T-helper 2 cell treated with Interferon-gamma antibody and Interleukin-4, amounts not matched to agents 5 μg/mL and 100 μg/mL, for 36 hours (primary cell): ENCODE results near the gene PARVA.
"Not testable (repeated sequence)": the region's sequence is repeated elsewhere in the genome, so short reads cannot be mapped to it uniquely, and the experiment has no call there.

Experiments
- DNase-seq: peaks from one replicate; pipeline ENCODE4 v3.0.0; 2021; ENCODE audit warnings: low spot score
- H3K27ac Mint-ChIP-seq: one replicate; pipeline ENCODE4 v1.8.0; 2021; ENCODE audit warnings: mild to moderate bottlenecking, mixed read lengths
- H3K27me3 Mint-ChIP-seq: one replicate; pipeline ENCODE4 v1.8.0; 2021; ENCODE audit warnings: low read depth, mixed read lengths
- H3K36me3 Mint-ChIP-seq: one replicate; pipeline ENCODE4 v1.8.0; 2021; ENCODE audit warnings: low read depth, mixed read lengths
- H3K4me1 Mint-ChIP-seq: one replicate; pipeline ENCODE4 v1.8.0; 2021; ENCODE audit warnings: low read depth, mixed read lengths
- H3K4me3 Mint-ChIP-seq: one replicate; pipeline ENCODE4 v1.8.0; 2022; ENCODE audit warnings: mild to moderate bottlenecking, moderate library complexity, mixed read lengths
- H3K9me3 Mint-ChIP-seq: one replicate; pipeline ENCODE4 v1.8.0; 2021; ENCODE audit warnings: mixed read lengths

Gene PARVA

GRCh38 chr11:12506404-12506921 lies 129.1 kb downstream of the PARVA start:
- H3K4me3 Mint-ChIP-seq = no peak overlapping the region
- H3K36me3 Mint-ChIP-seq = no peaks in the 10 kb centered on the region
- H3K27me3 Mint-ChIP-seq = no peaks in the 10 kb centered on the region
- H3K27ac Mint-ChIP-seq = no peak overlapping the region
- no peaks in the 10 kb centered on the region for H3K4me1 Mint-ChIP-seq
- DNase-seq = no peak
- H3K9me3 Mint-ChIP-seq = no peaks in the 10 kb centered on the region

- Mint-ChIP-seq H3K9me3 (no peaks in the 10 kb centered on the region), H3K4me1 (no peaks in the 10 kb centered on the region), H3K27me3 (no peaks in the 10 kb centered on the region), H3K27ac (no peak overlapping the region), H3K36me3 (no peaks in the 10 kb centered on the region), H3K4me3 (no peak overlapping the region)
- no peak for DNase-seq
Measured at GRCh38 chr11:12507391-12507790, 130.0 kb downstream of the PARVA start.

GRCh38 chr11:12508151-12508751 lies 130.9 kb downstream of the PARVA start:
- Mint-ChIP-seq H3K27ac (no peak overlapping the region), H3K4me1 (no peaks in the 10 kb centered on the region)

GRCh38 chr11:12509371-12509770 lies 132.0 kb downstream of the PARVA start:
- H3K36me3 Mint-ChIP-seq = no peaks in the 10 kb centered on the region
- no peak overlapping the region for H3K27ac Mint-ChIP-seq
- no peaks in the 10 kb centered on the region for H3K9me3 Mint-ChIP-seq
- H3K4me1 Mint-ChIP-seq = no peaks in the 10 kb centered on the region
- no peaks in the 10 kb centered on the region for H3K27me3 Mint-ChIP-seq
- no peak for DNase-seq
- no peak overlapping the region for H3K4me3 Mint-ChIP-seq

More at GRCh38 chr11:12508151-12508751, 130.9 kb downstream of the PARVA start:
- no peak overlapping the region for H3K4me3 Mint-ChIP-seq
- H3K9me3 Mint-ChIP-seq = no peaks in the 10 kb centered on the region
- DNase-seq = no peak
- no peaks in the 10 kb centered on the region for H3K36me3 Mint-ChIP-seq
- no peaks in the 10 kb centered on the region for H3K27me3 Mint-ChIP-seq

GRCh38 chr11:12512132-12512531 lies 134.8 kb downstream of the PARVA start:
- Mint-ChIP-seq H3K36me3 (no peaks in the 10 kb centered on the region), H3K9me3 (no peaks in the 10 kb centered on the region), H3K27ac (no peak overlapping the region), H3K4me3 (no peak overlapping the region), H3K4me1 (no peaks in the 10 kb centered on the region), H3K27me3 (no peaks in the 10 kb centered on the region)
- DNase-seq = no peak

- Mint-ChIP-seq H3K27me3 (no peaks in the 10 kb centered on the region), H3K27ac (no peak overlapping the region), H3K9me3 (no peaks in the 10 kb centered on the region), H3K36me3 (no peaks in the 10 kb centered on the region), H3K4me3 (no peak overlapping the region), H3K4me1 (no peaks in the 10 kb centered on the region)
- DNase-seq = no peak
Measured at GRCh38 chr11:12512826-12513395, 135.5 kb downstream of the PARVA start.

GRCh38 chr11:12516387-12517105 lies 139.2 kb downstream of the PARVA start:
- Mint-ChIP-seq H3K9me3 (no peaks in the 10 kb centered on the region), H3K4me3 (no peak overlapping the region), H3K27ac (no peak overlapping the region), H3K4me1 (no peaks in the 10 kb centered on the region), H3K36me3 (no peaks in the 10 kb centered on the region), H3K27me3 (no peaks in the 10 kb centered on the region)
- DNase-seq = no peak

GRCh38 chr11:12517306-12517705 lies 139.9 kb downstream of the PARVA start:
- Mint-ChIP-seq H3K27ac (no peak overlapping the region), H3K4me1 (no peaks in the 10 kb centered on the region), H3K27me3 (no peaks in the 10 kb centered on the region), H3K36me3 (no peaks in the 10 kb centered on the region), H3K9me3 (no peaks in the 10 kb centered on the region), H3K4me3 (no peak overlapping the region)
- no peak for DNase-seq

GRCh38 chr11:12517741-12518140 lies 140.4 kb downstream of the PARVA start:
- Mint-ChIP-seq H3K9me3 (no peaks in the 10 kb centered on the region), H3K27me3 (no peaks in the 10 kb centered on the region), H3K27ac (no peak overlapping the region), H3K36me3 (no peaks in the 10 kb centered on the region), H3K4me1 (no peaks in the 10 kb centered on the region), H3K4me3 (no peak overlapping the region)
- no peak for DNase-seq

- Mint-ChIP-seq H3K27me3 (no peaks in the 10 kb centered on the region), H3K36me3 (no peaks in the 10 kb centered on the region), H3K4me1 (no peaks in the 10 kb centered on the region), H3K4me3 (no peak overlapping the region), H3K27ac (no peak overlapping the region), H3K9me3 (no peaks in the 10 kb centered on the region)
- DNase-seq = no peak
Measured at GRCh38 chr11:12518606-12519385, 141.4 kb downstream of the PARVA start.

- no peaks in the 10 kb centered on the region for H3K4me1 Mint-ChIP-seq
- DNase-seq = no peak
- H3K4me3 Mint-ChIP-seq = no peak overlapping the region
- no peaks in the 10 kb centered on the region for H3K27me3 Mint-ChIP-seq
- no peak overlapping the region for H3K27ac Mint-ChIP-seq
- H3K36me3 Mint-ChIP-seq = no peaks in the 10 kb centered on the region
- H3K9me3 Mint-ChIP-seq = no peaks in the 10 kb centered on the region
Measured at GRCh38 chr11:12520054-12520453, 142.7 kb downstream of the PARVA start.

- not testable (repeated sequence) for H3K27ac Mint-ChIP-seq, H3K36me3 Mint-ChIP-seq, H3K27me3 Mint-ChIP-seq, DNase-seq, H3K9me3 Mint-ChIP-seq, H3K4me1 Mint-ChIP-seq, H3K4me3 Mint-ChIP-seq
Measured at GRCh38 chr11:12520576-12520975, 143.2 kb downstream of the PARVA start.

- Mint-ChIP-seq H3K36me3 (no peaks in the 10 kb centered on the region), H3K4me3 (no peak overlapping the region), H3K27ac (no peak overlapping the region), H3K9me3 (no peaks in the 10 kb centered on the region), H3K27me3 (peaks cover 2% of the 10 kb centered on the region), H3K4me1 (no peaks in the 10 kb centered on the region)
- no peak for DNase-seq
Measured at GRCh38 chr11:12523180-12523924, 146.0 kb downstream of the PARVA start.
